Suppressor macrophage treated with lipopolysaccharide for 4 hours (primary cell): Measurements from ENCODE around the gene INO80.

Source experiments
- DNase-seq: peaks from one replicate; pipeline ENCODE4 v3.0.0-alpha.2; 2020

INO80 gene

GRCh38 chr15:40942878-40943277 is 173.2 kb downstream of the INO80 start:
- no peak for DNase-seq

- DNase-seq = peak; percentile 36
Observed at GRCh38 chr15:40942337-40942854, 173.7 kb downstream of the INO80 start.

DNA sequence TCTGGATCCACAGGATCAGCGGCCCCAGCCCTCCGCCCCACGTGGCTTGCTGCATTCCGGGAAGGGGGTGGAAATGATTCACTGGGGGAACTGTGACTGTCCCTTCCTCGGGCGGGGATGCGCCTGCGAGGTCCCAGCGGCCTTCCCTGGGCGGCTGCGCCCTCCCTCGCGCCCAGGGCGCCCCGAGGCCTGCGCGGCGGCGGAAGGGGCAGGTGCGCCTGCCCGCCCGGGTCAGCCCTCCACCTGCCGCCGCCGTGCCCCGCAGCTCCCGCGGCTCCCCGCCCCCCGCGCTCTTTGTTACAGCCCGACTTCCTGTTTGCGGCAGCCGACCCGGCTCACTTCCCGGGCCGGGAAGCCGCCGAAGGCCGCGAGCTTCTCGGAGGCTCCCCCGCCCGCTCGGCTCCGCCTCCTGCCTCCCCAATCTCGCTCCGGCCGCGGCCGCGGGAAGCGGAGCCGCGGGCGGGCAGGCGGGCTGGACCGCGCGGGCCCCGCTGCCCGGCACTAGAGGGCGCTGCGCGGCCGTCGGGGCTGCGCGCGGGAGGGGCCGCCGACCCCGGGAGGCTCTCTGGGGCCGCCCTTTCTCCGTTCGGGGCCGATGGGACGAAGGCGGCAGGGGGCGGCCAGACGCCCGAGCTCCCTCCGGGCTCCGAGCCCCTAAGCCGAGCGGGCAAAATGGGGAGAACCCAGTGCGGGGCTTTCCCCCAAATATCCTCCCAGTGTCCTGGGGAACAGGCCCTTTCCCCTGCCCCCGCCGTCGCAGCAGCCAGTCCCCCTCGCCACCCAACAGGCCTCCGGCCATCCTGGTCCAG is 174.3 kb downstream of the INO80 start:
- peak; percentile 89 for DNase-seq

GRCh38 chr15:40941068-40941527 is 175.0 kb downstream of the INO80 start:
- DNase-seq = no peak

DNA sequence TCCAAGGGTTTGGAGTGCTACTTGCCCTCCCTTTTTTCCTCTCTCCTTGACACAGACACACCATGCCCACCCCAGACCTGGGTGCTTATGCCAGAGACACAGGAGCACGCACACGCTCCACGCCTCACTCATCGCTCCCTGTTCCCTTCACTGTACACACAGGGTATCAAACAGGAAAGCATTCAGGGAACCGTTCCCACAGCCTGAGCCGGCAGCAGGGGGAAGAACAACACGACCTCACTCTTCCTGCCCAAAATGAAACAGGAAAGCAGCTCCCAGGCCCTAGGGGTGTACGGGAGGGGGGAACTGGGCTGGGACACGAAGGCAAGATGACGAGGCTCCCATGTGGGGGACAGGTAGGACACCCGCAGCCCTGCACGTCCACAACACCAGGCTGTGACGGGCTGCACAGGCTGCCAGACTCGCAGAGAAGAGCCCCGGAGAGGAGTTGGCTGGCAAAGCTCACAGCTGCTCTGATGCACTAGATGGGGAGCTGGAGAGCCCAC is 175.7 kb downstream of the INO80 start:
- peak; percentile 52 for DNase-seq

GRCh38 chr15:40938536-40938870 is 177.6 kb downstream of the INO80 start:
- no peak for DNase-seq

GRCh38 chr15:40937762-40938535 is 178.1 kb downstream of the INO80 start:
- no peak for DNase-seq

- DNase-seq = no peak
Observed at GRCh38 chr15:40936709-40937666, 179.1 kb downstream of the INO80 start.

- no peak for DNase-seq
Observed at GRCh38 chr15:40936234-40936708, 179.8 kb downstream of the INO80 start.

GRCh38 chr15:40934457-40934856 is 181.6 kb downstream of the INO80 start:
- no peak for DNase-seq

DNA sequence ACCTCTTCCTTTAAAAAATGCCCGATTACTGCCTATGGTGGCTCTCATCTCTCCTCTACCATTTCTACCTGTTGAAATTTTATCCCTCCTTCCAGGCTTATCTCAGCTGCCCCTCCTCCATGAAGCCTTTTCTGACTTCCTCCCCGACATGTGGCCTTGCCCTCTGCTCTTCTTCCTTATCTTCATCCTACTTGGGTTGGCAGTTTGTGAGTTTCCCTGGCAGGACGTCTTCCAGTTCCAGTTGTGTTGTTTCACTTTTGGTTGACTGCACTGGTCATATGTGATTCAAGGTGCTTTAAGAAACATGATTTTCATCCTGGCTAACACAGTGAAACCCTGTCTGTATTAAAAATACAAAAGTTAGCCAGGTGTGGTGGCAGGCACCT is 182.6 kb downstream of the INO80 start:
- DNase-seq = peak; percentile 43

GRCh38 chr15:40932649-40933516 is 183.2 kb downstream of the INO80 start:
- no peak for DNase-seq

- DNase-seq = no peak
Observed at GRCh38 chr15:40932156-40932555, 183.9 kb downstream of the INO80 start.

GRCh38 chr15:40931300-40932142 is 184.6 kb downstream of the INO80 start:
- no peak for DNase-seq

- no peak for DNase-seq
Observed at GRCh38 chr15:40930430-40931299, 185.4 kb downstream of the INO80 start.

DNA sequence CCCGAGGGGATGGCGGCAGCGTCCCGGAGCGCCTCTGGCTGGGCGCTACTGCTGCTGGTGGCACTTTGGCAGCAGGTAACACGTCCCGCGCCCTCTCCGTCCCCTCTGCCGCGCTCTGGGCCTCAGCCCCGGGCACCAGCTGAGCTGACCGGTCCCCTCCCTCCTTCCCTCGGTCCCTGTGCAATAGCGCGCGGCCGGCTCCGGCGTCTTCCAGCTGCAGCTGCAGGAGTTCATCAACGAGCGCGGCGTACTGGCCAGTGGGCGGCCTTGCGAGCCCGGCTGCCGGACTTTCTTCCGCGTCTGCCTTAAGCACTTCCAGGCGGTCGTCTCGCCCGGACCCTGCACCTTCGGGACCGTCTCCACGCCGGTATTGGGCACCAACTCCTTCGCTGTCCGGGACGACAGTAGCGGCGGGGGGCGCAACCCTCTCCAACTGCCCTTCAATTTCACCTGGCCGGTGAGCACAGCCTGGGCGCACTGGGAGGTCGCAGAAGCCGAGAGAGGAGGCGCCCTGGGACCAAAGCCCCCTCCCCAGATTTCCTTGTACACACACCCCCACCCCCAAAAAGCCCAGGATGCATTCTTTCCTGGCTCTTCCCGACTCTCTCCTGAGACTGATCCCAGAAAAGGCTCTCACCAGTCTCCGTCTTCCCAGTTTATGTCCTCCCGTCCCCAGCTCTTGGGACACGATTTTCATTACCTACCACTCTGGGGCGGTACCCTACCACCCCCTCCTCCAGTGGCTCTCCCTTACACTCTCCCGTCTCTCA is 186.2 kb downstream of the INO80 start:
- DNase-seq = peak; percentile 61
